Ecto neural progenitor cell (in vitro differentiated cells): Measurements from ENCODE around the gene EIF2S3B.

Experiments used
- DNase-seq: peaks from one replicate; pipeline ENCODE4 v3.0.0-alpha.2; 2018; ENCODE audit warnings: low spot score

EIF2S3B gene

DNA sequence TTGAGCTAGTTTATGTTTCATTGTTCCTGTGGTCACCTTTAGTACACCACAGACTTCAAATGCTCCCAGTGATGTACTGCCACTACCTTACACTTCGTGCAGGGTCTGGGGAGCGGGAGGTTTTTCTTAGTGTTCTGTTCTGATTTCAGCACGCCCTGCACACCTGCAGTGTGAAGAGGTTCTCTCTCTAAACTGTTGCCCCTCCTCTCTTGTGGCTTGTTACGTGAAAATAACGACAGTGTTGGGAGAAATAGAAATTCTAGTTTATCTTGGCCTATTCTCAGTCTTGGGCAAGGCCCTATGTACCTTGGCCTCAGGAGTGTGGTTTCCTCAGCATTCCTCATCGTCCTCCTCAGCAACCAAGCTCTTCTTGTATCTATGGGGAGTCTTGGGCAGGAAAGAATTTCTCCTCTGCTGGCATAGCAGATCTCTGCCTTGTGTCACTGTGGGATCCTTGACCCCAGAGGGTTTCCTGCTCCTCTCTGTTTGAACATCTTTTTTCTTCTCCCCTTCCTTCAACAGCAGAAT, 48.6 kb downstream of the EIF2S3B start:
- no peak for DNase-seq

DNA sequence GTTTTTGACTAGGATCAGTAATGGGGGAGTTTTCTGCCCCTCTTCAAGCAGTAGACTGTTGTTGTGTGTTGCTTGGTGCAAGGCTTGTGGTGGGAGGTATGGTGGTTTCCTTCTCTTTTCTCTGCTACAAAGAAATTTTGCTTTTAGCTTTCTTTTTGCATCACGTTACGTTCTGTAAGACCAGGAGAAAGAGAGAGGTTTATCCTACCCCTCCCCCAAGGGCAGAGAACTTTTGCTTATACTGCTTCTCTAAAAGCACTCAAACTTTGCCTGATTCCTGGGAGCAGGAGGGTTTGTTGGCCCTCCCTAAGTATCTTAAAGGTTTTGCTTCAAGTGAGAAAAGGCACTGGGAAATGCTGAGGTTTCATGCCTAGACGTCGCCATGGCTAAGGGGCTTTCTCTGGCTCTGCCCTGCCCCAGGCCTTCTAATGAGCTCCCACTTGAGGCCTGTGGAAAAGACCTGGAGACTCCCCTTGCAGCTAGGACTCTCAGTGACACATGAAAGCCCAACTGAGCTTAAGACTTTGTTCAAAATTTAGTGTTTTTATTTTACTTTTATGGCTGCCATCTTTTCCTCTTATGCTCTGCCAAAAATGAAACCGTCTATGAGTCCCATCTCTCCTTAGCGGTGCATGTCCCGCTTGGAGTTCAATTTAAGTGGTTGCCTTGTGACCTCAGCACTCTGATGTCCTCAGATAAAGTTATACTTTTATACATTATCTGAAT, 49.2 kb downstream of the EIF2S3B start:
- DNase-seq: no peak

- no peak for DNase-seq
These were observed 51.6 kb downstream of the EIF2S3B start for GRCh38 chr12:10557329-10557728.

DNA sequence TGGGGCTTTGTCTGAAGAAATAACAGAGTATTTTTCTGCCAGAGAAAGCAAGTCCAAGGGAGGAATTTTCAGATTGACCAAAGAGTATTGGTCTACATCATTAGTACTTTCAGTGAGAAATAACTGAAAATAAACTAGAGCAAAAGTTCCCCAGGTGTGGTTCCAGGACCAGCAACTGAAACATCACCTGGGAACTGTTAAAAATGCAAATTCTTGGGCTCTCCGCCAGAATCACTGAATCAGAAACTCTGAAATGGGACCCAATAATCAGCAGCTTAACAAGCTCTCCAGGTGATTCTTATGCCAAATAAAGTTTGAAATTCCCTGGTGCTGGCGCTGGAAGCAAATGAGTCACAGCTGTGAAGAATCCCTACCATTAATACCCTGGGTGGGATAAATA, 52.1 kb downstream of the EIF2S3B start:
- no peak for DNase-seq
